ENCODE data around the gene NUDT16L1. TPM values are rescaled to one million over a fixed set of nuclear protein-coding genes. Genes with fewer than 3 reads are reported as not detected.

Gene NUDT16L1
- total and polyA plus RNA-seq, 12 donors, result 16.3 to 99.3 (median 51.6) TPM

- intact Hi-C loops (cut with DNase I), result no loop called here
- Histone ChIP-seq H3K36me3 (replicated peaks in 1 of 2) (peaks cover 0 to 56% of the 10 kb centered on the region in 2 donors), H3K4me1 (replicated peaks in 1 of 2) (peaks cover 6 to 15% of the 10 kb centered on the region in 2 donors), H3K27ac (no peak overlapping the region), H3K27me3 (no peaks in the 10 kb centered on the region), H3K4me3 (no peak overlapping the region), H3K9me3 (replicated peaks in 1 of 3) (no peaks in the 10 kb centered on the region)
- TF ChIP-seq, protein P1, sequence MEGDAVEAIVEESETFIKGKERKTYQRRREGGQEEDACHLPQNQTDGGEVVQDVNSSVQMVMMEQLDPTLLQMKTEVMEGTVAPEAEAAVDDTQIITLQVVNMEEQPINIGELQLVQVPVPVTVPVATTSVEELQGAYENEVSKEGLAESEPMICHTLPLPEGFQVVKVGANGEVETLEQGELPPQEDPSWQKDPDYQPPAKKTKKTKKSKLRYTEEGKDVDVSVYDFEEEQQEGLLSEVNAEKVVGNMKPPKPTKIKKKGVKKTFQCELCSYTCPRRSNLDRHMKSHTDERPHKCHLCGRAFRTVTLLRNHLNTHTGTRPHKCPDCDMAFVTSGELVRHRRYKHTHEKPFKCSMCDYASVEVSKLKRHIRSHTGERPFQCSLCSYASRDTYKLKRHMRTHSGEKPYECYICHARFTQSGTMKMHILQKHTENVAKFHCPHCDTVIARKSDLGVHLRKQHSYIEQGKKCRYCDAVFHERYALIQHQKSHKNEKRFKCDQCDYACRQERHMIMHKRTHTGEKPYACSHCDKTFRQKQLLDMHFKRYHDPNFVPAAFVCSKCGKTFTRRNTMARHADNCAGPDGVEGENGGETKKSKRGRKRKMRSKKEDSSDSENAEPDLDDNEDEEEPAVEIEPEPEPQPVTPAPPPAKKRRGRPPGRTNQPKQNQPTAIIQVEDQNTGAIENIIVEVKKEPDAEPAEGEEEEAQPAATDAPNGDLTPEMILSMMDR (IDR thresholded peaks at IDR 0.05), result no peak
- TF ChIP-seq POLR2A (IDR thresholded peaks at IDR 0.05), result no peak
- 91 to 94% (median 93%) methylated on average over 10 of the region's 10 CpGs for WGBS, 4 donors
- no peak for DNase-seq
These were observed 24.9 kb upstream of the NUDT16L1 start for GRCh38 chr16:4668313-4668960.

- no peak overlapping the region for H3K27ac ChIP-seq
- intact Hi-C loops (cut with DNase I), result no loop called here
- no peaks in the 10 kb centered on the region for H3K27me3 ChIP-seq
- no peaks in the 10 kb centered on the region for H3K9me3 ChIP-seq (replicated peaks in 1 of 3)
- no peak for DNase-seq
- peaks cover 0 to 48% of the 10 kb centered on the region in 2 donors for H3K36me3 ChIP-seq (replicated peaks in 1 of 2)
- TF ChIP-seq, protein P1 (IDR thresholded peaks at IDR 0.05), result no peak
- TF ChIP-seq POLR2A (IDR thresholded peaks at IDR 0.05), result no peak
- 89 to 96% (median 93%) methylated on average over 26 to 33 of the region's 33 CpGs for WGBS, 4 donors
- no peak overlapping the region for H3K4me3 ChIP-seq
- H3K4me1 ChIP-seq (replicated peaks in 1 of 2), result peaks cover 24 to 30% of the 10 kb centered on the region in 2 donors
These were observed 19.8 kb upstream of the NUDT16L1 start for GRCh38 chr16:4673387-4674046.

DNA sequence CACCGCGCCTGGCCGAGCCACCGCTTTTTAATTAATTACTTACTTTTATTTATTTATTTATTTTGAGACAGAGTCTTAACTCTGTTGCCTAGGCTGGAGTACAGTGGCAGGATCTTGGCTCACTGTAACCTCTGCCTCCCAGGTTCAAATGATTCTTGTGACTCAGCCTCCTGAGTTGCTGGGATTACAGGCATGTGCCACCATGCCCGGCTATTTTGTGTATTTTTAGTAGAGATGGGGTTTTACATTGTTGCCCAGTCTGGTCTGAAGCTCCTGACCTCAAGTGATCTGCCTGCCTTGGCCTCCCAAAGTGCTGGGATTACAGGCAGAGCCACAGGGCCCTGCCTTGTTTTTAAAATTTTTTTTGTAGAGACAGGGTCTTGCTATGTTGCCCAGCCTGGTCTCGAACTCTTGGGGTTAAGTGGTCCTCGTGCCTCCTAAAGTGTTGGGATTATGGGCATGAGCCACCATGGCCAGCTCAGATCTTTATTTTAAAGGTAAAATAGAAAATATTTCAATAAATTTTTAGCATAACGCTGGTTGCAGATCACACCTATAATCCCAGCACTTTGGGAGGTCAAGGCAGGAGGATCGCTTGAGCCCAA lies 18.3 kb upstream of the NUDT16L1 start:
- intact Hi-C loops (cut with DNase I), result no loop called here
- 89 to 92% (median 90%) methylated on average over 9 of the region's 9 CpGs for WGBS, 4 donors

More for the DNA sequence above, 18.3 kb upstream of the NUDT16L1 start:
- peak in 2 of 7 donors; percentile 13 to 32 for DNase-seq
- TF ChIP-seq, protein P1 (IDR thresholded peaks at IDR 0.05), result no peak
- no peak for TF ChIP-seq POLR2A (IDR thresholded peaks at IDR 0.05)
- Histone ChIP-seq H3K27me3 (no peaks in the 10 kb centered on the region), H3K27ac (peak overlapping the region in 2 of 5 donors; percentile 89 to 96), H3K4me3 (no peak overlapping the region), H3K9me3 (replicated peaks in 1 of 3) (no peaks in the 10 kb centered on the region), H3K4me1 (replicated peaks in 1 of 2) (peaks cover 24 to 30% of the 10 kb centered on the region in 2 donors), H3K36me3 (replicated peaks in 1 of 2) (peaks cover 0 to 39% of the 10 kb centered on the region in 2 donors)

Data from adrenal gland (tissue), 12 donors.